ENCODE measurements around the gene MSANTD7. TPM values are rescaled to one million over a fixed set of nuclear protein-coding genes. Genes with fewer than 3 reads are reported as not detected.

MSANTD7 gene
- total RNA-seq, 1 donor from 2014 or later = 24.7 TPM

DNA sequence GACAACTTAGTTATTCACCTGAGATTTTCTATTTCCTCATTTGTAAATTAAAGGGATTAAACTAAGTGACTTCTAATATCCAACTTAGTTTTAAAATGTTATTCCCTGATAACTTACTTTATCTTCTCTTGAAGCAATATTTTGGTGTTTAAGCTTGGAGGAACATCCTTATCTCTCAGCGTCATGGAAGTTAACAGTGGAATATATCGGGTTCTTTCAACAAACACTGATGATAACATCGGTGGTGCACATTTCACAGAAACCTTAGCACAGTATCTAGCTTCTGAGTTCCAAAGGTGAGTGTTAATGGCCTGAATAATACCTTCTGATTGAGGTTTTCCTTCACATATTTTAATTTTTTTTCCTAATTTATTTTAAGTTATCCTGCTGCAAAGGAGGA is 14.1 kb downstream of the MSANTD7 start:
- Mint-ChIP-seq H3K36me3 (ENCODE audit: low read depth) (peaks cover 4% of the 10 kb centered on the region), H3K4me3 (no peak overlapping the region), H3K27me3 (ENCODE audit: low read depth) (no peaks in the 10 kb centered on the region), H3K9me3 (no peaks in the 10 kb centered on the region), H3K4me1 (no peaks in the 10 kb centered on the region), H3K27ac (ENCODE audit: unreplicated experiment) (no peak overlapping the region)
- TF ChIP-seq, protein P1, sequence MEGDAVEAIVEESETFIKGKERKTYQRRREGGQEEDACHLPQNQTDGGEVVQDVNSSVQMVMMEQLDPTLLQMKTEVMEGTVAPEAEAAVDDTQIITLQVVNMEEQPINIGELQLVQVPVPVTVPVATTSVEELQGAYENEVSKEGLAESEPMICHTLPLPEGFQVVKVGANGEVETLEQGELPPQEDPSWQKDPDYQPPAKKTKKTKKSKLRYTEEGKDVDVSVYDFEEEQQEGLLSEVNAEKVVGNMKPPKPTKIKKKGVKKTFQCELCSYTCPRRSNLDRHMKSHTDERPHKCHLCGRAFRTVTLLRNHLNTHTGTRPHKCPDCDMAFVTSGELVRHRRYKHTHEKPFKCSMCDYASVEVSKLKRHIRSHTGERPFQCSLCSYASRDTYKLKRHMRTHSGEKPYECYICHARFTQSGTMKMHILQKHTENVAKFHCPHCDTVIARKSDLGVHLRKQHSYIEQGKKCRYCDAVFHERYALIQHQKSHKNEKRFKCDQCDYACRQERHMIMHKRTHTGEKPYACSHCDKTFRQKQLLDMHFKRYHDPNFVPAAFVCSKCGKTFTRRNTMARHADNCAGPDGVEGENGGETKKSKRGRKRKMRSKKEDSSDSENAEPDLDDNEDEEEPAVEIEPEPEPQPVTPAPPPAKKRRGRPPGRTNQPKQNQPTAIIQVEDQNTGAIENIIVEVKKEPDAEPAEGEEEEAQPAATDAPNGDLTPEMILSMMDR (conservative IDR thresholded peaks at IDR 0.05) = no peak
- no peak for DNase-seq (ENCODE audit: low read depth, low spot score)

DNA sequence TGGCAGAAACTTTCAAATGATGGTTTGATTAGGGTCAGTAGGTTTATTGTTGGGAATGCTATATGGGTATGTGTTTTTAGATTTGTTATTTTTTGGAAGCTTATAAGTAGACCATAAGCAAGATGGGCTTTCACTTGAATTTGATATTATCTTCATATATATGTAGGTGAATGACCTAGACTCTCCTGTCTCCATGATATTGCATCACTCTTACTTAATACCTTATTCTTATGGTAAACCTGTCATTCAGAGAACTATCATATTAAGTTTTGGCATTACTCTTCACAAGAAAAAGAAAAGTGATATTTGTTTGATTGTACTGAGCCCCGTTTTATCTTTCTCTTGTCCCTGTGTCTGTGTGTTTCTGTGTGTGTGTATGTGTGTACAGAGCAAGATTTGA is 17.3 kb downstream of the MSANTD7 start:
- Mint-ChIP-seq H3K9me3 (no peaks in the 10 kb centered on the region), H3K36me3 (ENCODE audit: low read depth) (peaks cover 4% of the 10 kb centered on the region), H3K27me3 (ENCODE audit: low read depth) (no peaks in the 10 kb centered on the region), H3K4me3 (no peak overlapping the region), H3K4me1 (no peaks in the 10 kb centered on the region), H3K27ac (ENCODE audit: unreplicated experiment) (no peak overlapping the region)
- TF ChIP-seq, protein P1 (conservative IDR thresholded peaks at IDR 0.05) = no peak
- no peak for DNase-seq (ENCODE audit: low read depth, low spot score)

DNA sequence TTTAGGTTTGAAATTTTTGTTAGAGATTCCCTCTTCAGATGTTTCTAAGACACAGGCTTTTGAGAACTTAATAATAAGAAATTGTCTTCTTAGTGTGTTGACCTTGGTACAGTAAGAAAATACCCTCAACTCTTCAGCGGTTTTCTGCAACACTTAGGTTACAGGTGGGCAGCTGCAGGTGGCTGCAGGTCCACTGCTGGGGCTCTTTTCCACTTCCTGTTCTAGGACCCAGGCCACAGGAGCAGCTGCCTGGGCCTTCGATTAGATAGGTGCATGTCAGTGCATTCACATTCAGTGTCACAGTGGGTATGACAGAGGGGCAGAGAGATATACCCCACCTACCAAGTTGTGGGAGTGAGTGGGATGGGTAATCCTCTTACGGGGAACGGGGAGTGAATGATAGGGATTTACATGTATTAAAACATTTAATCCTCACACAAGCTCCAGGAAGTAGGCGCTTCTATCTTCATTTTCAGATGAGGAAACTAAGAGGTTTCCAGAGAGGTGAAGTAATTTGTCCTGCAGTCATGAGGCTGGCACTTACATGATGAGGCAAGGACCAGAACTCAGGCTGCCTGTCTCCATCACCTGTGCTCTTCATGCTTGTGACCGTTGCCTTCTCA is 20.3 kb downstream of the MSANTD7 start:
- Mint-ChIP-seq H3K36me3 (ENCODE audit: low read depth) (peaks cover 5% of the 10 kb centered on the region), H3K27ac (ENCODE audit: unreplicated experiment) (no peak overlapping the region), H3K27me3 (ENCODE audit: low read depth) (no peaks in the 10 kb centered on the region), H3K9me3 (no peaks in the 10 kb centered on the region), H3K4me3 (no peak overlapping the region), H3K4me1 (no peaks in the 10 kb centered on the region)
- DNase-seq (ENCODE audit: low read depth, low spot score) = no peak
- TF ChIP-seq, protein P1 (conservative IDR thresholded peaks at IDR 0.05) = no peak

DNA sequence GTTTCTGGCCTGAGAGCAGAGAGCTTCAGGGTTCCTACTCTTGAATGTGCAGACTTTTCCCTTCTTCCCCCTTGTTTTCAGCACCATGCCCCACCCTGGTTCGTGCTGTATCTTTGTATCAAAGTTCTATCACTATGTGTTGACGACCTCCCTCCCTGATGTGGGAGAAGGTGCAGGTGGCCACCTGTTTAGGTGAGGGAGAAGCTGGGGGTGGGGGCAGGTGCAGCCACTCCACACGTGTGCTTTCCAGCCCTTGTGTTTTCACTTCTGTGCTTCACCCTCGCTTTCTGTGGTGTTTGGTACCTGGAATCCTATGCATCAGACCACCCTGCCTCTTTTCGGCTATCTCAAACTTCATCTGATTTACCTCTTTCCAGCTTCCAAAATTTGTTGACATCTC is 20.9 kb downstream of the MSANTD7 start:
- TF ChIP-seq, protein P1 (conservative IDR thresholded peaks at IDR 0.05) = no peak
- Mint-ChIP-seq H3K9me3 (no peaks in the 10 kb centered on the region), H3K27ac (ENCODE audit: unreplicated experiment) (no peak overlapping the region), H3K4me1 (no peaks in the 10 kb centered on the region), H3K27me3 (ENCODE audit: low read depth) (no peaks in the 10 kb centered on the region), H3K36me3 (ENCODE audit: low read depth) (peaks cover 5% of the 10 kb centered on the region), H3K4me3 (no peak overlapping the region)
- DNase-seq (ENCODE audit: low read depth, low spot score) = no peak

DNA sequence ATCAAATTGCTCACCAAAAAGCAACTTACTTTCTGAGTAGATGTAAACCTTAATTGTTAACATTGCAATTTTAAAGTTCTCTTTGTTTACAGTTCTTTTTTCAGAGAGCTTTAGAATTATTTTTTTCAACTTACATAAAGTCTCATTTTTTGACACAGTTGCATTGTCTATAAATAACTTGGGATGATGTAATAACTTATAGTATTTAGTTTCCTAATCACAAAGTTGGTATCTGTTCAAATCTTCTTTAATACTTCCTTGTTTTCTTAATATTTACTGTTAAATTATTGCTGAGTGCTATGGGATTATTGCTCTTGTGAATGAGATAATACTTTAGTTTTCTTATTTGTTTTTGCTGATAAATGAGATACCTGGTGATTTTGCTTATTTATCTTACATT is 21.7 kb downstream of the MSANTD7 start:
- no peaks in the 10 kb centered on the region for H3K9me3 Mint-ChIP-seq
- H3K27ac Mint-ChIP-seq (ENCODE audit: unreplicated experiment) = no peak overlapping the region
- H3K4me1 Mint-ChIP-seq = no peaks in the 10 kb centered on the region
- peaks cover 9% of the 10 kb centered on the region for H3K36me3 Mint-ChIP-seq (ENCODE audit: low read depth)
- H3K27me3 Mint-ChIP-seq (ENCODE audit: low read depth) = no peaks in the 10 kb centered on the region
- H3K4me3 Mint-ChIP-seq = no peak overlapping the region
- DNase-seq (ENCODE audit: low read depth, low spot score) = no peak
- TF ChIP-seq, protein P1 (conservative IDR thresholded peaks at IDR 0.05) = no peak

Measured in neural crest cell (in vitro differentiated cells).